Gastrocnemius medialis (tissue), 4 donors: ENCODE data around the gene CEBPG.

ENCODE experiments used
- CTCF ChIP-seq, 5 experiments: fragments of 450-650 bp in 3 of 5; fragments of 200-600 bp in 2 of 5; sonication (generic) in 2 of 5; IDR thresholded peaks in 4 of 5; conservative IDR thresholded peaks in 1 of 5; 1 replicate in 4 of 5; 2 replicates in 1 of 5; pipeline ENCODE4 v1.5.1; 2016 to 2019; ENCODE audit warnings: antibody characterized with exemption in 5 of 5, mild to moderate bottlenecking in 3 of 5, moderate library complexity in 3 of 5
- POLR2A ChIP-seq, 2 donors: fragments of 450-650 bp; IDR thresholded peaks; one replicate each; pipeline ENCODE4 v1.6.1; 2017; ENCODE audit warnings: antibody characterized with exemption in 2 of 2, mild to moderate bottlenecking in 2 of 2, moderate library complexity in 2 of 2

GRCh38 chr19:33389421-33390100, 16.1 kb downstream of the CEBPG start:
- TF ChIP-seq POLR2A (IDR thresholded peaks at IDR 0.05) (no peak), CTCF (IDR thresholded peaks at IDR 0.05 in 4 of 5, conservative IDR thresholded peaks at IDR 0.05 in 1 of 5) (no peak)
